ENCODE results near the gene PDE9A. TPM values are rescaled to one million over a fixed set of nuclear protein-coding genes. Genes with fewer than 3 reads are reported as not detected.

Gene PDE9A
- total and polyA plus RNA-seq, 2 experiments from 2014 or later, result 26.5 to 31.1 TPM

DNA sequence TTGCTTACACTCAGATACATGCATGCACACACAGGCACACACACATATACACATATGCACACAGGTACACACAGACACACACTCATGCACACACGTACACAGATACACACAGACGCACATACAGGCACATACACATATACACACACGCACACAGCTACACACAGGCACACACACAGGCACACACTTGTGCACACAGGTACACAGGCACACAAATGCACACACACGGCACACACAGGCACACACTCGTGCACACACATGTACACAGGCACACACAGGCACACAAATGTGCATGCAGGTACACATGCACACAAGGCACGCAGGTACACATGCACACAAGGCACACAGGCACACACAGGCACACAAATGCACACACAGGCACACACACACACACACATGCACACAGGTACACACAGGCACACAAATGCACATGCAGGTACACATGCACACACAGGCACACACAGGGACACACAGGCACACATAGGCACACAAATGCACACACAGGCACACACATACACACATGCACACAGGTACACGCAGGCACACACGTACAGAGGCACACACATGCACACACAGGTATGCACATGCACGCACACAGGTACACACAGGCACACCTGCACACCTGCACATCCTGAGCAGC, 115.9 kb downstream of the PDE9A start (continued):
- no peak for TF ChIP-seq CREB1 (CRISPR knock-in tag; IDR thresholded peaks at IDR 0.05; ENCODE audit: low read depth)
- no peak for TF ChIP-seq ZNF331 (CRISPR knock-in tag; IDR thresholded peaks at IDR 0.05; ENCODE audit: low read depth)
- TF ChIP-seq JUNB (IDR thresholded peaks at IDR 0.05; ENCODE audit: unreplicated experiment), result no peak
- no peak for TF ChIP-seq EZH2phosphoT487 (IDR thresholded peaks at IDR 0.05; ENCODE audit: unreplicated experiment)
- TF ChIP-seq, protein P1, sequence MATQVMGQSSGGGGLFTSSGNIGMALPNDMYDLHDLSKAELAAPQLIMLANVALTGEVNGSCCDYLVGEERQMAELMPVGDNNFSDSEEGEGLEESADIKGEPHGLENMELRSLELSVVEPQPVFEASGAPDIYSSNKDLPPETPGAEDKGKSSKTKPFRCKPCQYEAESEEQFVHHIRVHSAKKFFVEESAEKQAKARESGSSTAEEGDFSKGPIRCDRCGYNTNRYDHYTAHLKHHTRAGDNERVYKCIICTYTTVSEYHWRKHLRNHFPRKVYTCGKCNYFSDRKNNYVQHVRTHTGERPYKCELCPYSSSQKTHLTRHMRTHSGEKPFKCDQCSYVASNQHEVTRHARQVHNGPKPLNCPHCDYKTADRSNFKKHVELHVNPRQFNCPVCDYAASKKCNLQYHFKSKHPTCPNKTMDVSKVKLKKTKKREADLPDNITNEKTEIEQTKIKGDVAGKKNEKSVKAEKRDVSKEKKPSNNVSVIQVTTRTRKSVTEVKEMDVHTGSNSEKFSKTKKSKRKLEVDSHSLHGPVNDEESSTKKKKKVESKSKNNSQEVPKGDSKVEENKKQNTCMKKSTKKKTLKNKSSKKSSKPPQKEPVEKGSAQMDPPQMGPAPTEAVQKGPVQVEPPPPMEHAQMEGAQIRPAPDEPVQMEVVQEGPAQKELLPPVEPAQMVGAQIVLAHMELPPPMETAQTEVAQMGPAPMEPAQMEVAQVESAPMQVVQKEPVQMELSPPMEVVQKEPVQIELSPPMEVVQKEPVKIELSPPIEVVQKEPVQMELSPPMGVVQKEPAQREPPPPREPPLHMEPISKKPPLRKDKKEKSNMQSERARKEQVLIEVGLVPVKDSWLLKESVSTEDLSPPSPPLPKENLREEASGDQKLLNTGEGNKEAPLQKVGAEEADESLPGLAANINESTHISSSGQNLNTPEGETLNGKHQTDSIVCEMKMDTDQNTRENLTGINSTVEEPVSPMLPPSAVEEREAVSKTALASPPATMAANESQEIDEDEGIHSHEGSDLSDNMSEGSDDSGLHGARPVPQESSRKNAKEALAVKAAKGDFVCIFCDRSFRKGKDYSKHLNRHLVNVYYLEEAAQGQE (IDR thresholded peaks at IDR 0.05; ENCODE audit: unreplicated experiment), result no peak
- TF ChIP-seq, protein P2, sequence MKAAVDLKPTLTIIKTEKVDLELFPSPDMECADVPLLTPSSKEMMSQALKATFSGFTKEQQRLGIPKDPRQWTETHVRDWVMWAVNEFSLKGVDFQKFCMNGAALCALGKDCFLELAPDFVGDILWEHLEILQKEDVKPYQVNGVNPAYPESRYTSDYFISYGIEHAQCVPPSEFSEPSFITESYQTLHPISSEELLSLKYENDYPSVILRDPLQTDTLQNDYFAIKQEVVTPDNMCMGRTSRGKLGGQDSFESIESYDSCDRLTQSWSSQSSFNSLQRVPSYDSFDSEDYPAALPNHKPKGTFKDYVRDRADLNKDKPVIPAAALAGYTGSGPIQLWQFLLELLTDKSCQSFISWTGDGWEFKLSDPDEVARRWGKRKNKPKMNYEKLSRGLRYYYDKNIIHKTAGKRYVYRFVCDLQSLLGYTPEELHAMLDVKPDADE (IDR thresholded peaks at IDR 0.05), result no peak
- no peak for TF ChIP-seq EZH2 (IDR thresholded peaks at IDR 0.05; ENCODE audit: low read depth, unreplicated experiment)
- no peak for TF ChIP-seq NANOG (IDR thresholded peaks at IDR 0.05; ENCODE audit: borderline replicate concordance)
- no peak for TF ChIP-seq POLR2AphosphoS5 (IDR thresholded peaks at IDR 0.05; ENCODE audit: low read depth)

DNA sequence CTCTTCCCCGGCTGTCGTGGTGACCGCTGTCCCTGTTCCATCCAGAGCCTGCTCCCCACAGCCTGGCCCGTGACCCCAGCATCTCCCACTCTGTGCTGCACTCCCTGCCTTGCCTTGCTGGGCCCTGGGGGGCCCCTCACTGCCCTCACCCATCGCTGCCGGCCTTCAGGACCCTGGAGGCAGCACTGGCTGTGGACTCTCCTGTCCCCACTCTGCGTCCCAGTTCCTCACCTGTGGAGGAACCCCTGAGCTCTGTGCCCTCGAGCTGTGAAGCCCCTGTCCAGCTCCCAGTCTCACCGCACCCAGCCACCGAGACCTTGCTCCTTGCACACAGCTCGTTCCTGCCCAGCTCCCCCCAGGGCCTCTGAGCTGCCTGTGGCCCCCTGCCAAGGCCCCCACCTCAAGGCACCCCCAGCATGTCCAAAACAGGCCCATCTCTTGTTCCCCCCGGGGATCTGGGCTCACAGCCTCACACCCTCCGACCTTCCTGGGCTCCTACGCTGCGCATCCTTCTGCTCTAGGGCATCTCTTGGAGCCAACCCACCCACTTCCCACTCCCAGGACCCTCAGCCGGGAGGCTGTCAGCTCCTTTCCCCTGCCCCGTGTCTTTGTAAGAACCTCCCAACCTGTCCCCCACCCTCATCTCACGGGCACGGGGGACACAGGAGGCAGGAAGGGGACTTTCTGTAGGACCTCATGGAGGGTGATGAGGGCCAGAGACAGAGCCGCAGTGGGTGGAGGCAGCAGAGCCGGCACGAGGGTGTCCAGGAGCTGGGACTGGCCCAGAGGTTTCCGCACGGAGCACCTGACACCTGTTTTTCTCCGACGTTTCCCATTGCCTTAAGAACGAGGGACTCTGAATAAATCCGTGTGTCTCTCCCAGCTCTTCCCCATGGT, 116.6 kb downstream of the PDE9A start:
- Histone ChIP-seq H3K4me1 (ENCODE audit: insufficient read depth) (no peaks in the 10 kb centered on the region), H2AFZ (no peak overlapping the region)
- peaks cover 3% of the 10 kb centered on the region for H3K27me3 Mint-ChIP-seq (ENCODE audit: insufficient read depth, low read depth, poor library complexity)
- TF ChIP-seq STAT1 (IDR thresholded peaks at IDR 0.05; ENCODE audit: unreplicated experiment), result no peak
- TF ChIP-seq, protein P2 (IDR thresholded peaks at IDR 0.05), result no peak
- TF ChIP-seq ZNF331 (CRISPR knock-in tag; IDR thresholded peaks at IDR 0.05; ENCODE audit: low read depth), result no peak
- TF ChIP-seq, protein P3, sequence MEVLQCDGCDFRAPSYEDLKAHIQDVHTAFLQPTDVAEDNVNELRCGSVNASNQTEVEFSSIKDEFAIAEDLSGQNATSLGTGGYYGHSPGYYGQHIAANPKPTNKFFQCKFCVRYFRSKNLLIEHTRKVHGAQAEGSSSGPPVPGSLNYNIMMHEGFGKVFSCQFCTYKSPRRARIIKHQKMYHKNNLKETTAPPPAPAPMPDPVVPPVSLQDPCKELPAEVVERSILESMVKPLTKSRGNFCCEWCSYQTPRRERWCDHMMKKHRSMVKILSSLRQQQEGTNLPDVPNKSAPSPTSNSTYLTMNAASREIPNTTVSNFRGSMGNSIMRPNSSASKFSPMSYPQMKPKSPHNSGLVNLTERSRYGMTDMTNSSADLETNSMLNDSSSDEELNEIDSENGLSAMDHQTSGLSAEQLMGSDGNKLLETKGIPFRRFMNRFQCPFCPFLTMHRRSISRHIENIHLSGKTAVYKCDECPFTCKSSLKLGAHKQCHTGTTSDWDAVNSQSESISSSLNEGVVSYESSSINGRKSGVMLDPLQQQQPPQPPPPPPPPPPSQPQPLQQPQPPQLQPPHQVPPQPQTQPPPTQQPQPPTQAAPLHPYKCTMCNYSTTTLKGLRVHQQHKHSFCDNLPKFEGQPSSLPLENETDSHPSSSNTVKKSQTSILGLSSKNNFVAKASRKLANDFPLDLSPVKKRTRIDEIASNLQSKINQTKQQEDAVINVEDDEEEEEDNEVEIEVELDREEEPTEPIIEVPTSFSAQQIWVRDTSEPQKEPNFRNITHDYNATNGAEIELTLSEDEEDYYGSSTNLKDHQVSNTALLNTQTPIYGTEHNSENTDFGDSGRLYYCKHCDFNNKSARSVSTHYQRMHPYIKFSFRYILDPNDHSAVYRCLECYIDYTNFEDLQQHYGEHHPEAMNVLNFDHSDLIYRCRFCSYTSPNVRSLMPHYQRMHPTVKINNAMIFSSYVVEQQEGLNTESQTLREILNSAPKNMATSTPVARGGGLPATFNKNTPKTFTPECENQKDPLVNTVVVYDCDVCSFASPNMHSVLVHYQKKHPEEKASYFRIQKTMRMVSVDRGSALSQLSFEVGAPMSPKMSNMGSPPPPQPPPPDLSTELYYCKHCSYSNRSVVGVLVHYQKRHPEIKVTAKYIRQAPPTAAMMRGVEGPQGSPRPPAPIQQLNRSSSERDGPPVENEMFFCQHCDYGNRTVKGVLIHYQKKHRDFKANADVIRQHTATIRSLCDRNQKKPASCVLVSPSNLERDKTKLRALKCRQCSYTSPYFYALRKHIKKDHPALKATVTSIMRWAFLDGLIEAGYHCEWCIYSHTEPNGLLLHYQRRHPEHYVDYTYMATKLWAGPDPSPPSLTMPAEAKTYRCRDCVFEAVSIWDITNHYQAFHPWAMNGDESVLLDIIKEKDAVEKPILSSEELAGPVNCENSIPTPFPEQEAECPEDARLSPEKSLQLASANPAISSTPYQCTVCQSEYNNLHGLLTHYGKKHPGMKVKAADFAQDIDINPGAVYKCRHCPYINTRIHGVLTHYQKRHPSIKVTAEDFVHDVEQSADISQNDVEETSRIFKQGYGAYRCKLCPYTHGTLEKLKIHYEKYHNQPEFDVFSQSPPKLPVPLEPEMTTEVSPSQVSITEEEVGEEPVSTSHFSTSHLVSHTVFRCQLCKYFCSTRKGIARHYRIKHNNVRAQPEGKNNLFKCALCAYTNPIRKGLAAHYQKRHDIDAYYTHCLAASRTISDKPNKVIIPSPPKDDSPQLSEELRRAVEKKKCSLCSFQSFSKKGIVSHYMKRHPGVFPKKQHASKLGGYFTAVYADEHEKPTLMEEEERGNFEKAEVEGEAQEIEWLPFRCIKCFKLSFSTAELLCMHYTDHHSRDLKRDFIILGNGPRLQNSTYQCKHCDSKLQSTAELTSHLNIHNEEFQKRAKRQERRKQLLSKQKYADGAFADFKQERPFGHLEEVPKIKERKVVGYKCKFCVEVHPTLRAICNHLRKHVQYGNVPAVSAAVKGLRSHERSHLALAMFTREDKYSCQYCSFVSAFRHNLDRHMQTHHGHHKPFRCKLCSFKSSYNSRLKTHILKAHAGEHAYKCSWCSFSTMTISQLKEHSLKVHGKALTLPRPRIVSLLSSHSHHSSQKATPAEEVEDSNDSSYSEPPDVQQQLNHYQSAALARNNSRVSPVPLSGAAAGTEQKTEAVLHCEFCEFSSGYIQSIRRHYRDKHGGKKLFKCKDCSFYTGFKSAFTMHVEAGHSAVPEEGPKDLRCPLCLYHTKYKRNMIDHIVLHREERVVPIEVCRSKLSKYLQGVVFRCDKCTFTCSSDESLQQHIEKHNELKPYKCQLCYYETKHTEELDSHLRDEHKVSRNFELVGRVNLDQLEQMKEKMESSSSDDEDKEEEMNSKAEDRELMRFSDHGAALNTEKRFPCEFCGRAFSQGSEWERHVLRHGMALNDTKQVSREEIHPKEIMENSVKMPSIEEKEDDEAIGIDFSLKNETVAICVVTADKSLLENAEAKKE (CRISPR knock-in tag; IDR thresholded peaks at IDR 0.05), result no peak

More for the DNA sequence above, 116.6 kb downstream of the PDE9A start:
- H3K27ac Mint-ChIP-seq, result no peak overlapping the region
- DNase-seq (ENCODE audit: low spot score) (no peak), ATAC-seq (no peak)
- no peaks in the 10 kb centered on the region for H3K9me2 ChIP-seq (ENCODE audit: insufficient read depth)
- H3K9me3 Mint-ChIP-seq, result no peaks in the 10 kb centered on the region; the same call in 2 of the 3 replicates
- no peaks in the 10 kb centered on the region; the same call in 1 of the 2 replicates for H3K36me3 ChIP-seq (ENCODE audit: insufficient read depth)
- H3K4me2 ChIP-seq, result no peak overlapping the region
- H3K36me3 Mint-ChIP-seq (ENCODE audit: low read depth), result peaks cover 60% of the 10 kb centered on the region
- H4K20me1 ChIP-seq (replicated peaks; ENCODE audit: insufficient read depth), result no peaks in the 10 kb centered on the region
- no peaks in the 10 kb centered on the region for H3K79me2 ChIP-seq (replicated peaks; ENCODE audit: insufficient read depth)
- no peak overlapping the region; the same call in 2 of the 3 replicates for H3K4me3 Mint-ChIP-seq
- H3K4me1 Mint-ChIP-seq, result no peaks in the 10 kb centered on the region; the same call in 2 of the 3 replicates
- 0 out of 2 replicates have a peak, but pooled peaks cover 7% of the 10 kb centered on the region for H3F3A ChIP-seq (replicated peaks; ENCODE audit: low read depth)
- no peak overlapping the region for H3K4me3 ChIP-seq
- H3K27me3 ChIP-seq (ENCODE audit: insufficient read depth), result no peaks in the 10 kb centered on the region
- no peak overlapping the region for H3K27ac ChIP-seq (ENCODE audit: low read depth)
